GM12878 (cell line): ENCODE data around the gene ZNF160. TPM values are rescaled to one million over a fixed set of nuclear protein-coding genes. Genes with fewer than 3 reads are reported as not detected.

ENCODE experiments used
- ATAC-seq: fragments of 200-7000 bp; cut with Tn5 transposase; 3 replicates; pipeline ENCODE4 v1.9.1; 2020; ENCODE audit warnings: mild to moderate bottlenecking, moderate library complexity
- BruUV-seq: library from RNA; stranded (reverse); fragments of 400-500 nt; replicated peaks from 2 replicates; lab custom pipeline; 2021; lab: Mats Ljungman, UMichigan
- CTCF ChIA-PET: fragments of 300-600 bp; sonication (Branson Sonifier 250); formaldehyde crosslinking; extraction: SDS; loops from one replicate; lab custom pipeline; 2021; ENCODE audit warnings: inconsistent platforms; lab: Yijun Ruan, JAX
- POLR2A ChIA-PET: fragments of 350-600 bp; formaldehyde crosslinking; extraction: SDS; loops from one replicate; lab custom pipeline; 2021; ENCODE audit warnings: inconsistent platforms; lab: Charles Lee
- RAD21 ChIA-PET: fragments of 300-600 bp; sonication (Branson Sonifier 250); formaldehyde crosslinking; loops from one replicate; lab custom pipeline; 2023; ENCODE audit warnings: antibody characterized with exemption; ENCODE audit not compliant: unreplicated experiment; lab: Charles Lee
- SMC1A ChIA-PET: fragments of 300-600 bp; sonication (Branson Sonifier 250); formaldehyde crosslinking; loops from one replicate; lab custom pipeline; 2023; ENCODE audit not compliant: unreplicated experiment, uncharacterized antibody; lab: Charles Lee
- DNase-seq: peaks from one replicate; pipeline ENCODE4 v3.0.0-alpha.2; 2011; ENCODE audit warnings: low read depth, low spot score
- FAIRE-seq: peaks from 3 replicates; lab custom pipeline; 2011; peaks lifted over from hg19 to GRCh38; lab: Jason Lieb, UNC
- H2AFZ ChIP-seq: 2 replicates; pipeline ENCODE4 v1.6.0; 2011; ENCODE audit warnings: low read depth, low read length, control low read depth; ENCODE audit not compliant: control insufficient read depth
- H3K27ac ChIP-seq: 2 replicates; pipeline ENCODE4 v1.5.1; 2011; ENCODE audit warnings: control low read depth; ENCODE audit not compliant: control insufficient read depth, insufficient read depth
- H3K27me3 ChIP-seq, 2 experiments: replicated peaks in 1 of 2; 2 replicates each; pipeline versions ENCODE4 v1.6.0 to v1.6.1; 2011; ENCODE audit warnings: low read length in 1 of 2; ENCODE audit not compliant: control insufficient read depth in 2 of 2, insufficient read depth in 2 of 2
- H3K36me3 ChIP-seq, 2 experiments: 2 replicates each; pipeline ENCODE4 v1.5.1; 2011; ENCODE audit warnings: low read length in 1 of 2; ENCODE audit not compliant: control insufficient read depth in 2 of 2, insufficient read depth in 2 of 2
- H3K4me1 ChIP-seq: 2 replicates; pipeline ENCODE4 v1.6.1; 2011; ENCODE audit warnings: mild to moderate bottlenecking, low read length, moderate library complexity, mixed read lengths; ENCODE audit not compliant: control insufficient read depth, insufficient read depth
- H3K4me2 ChIP-seq: 2 replicates; pipeline ENCODE4 v1.6.0; 2011; ENCODE audit warnings: control low read depth; ENCODE audit not compliant: control insufficient read depth, insufficient read depth
- H3K4me3 ChIP-seq: fragments of 200-600 bp; sonication (generic); 2 replicates; pipeline ENCODE4 v1.5.1; 2016
- H3K79me2 ChIP-seq: 2 replicates; pipeline ENCODE4 v1.6.0; 2011; ENCODE audit warnings: low read length; ENCODE audit not compliant: control insufficient read depth, insufficient read depth
- H3K9ac ChIP-seq: 2 replicates; pipeline ENCODE4 v1.8.0; 2011; ENCODE audit warnings: low read length, control low read depth, mixed read lengths; ENCODE audit not compliant: control insufficient read depth, insufficient read depth
- H3K9me3 ChIP-seq: replicated peaks from 3 replicates; pipeline ENCODE4 v1.5.1; 2011; ENCODE audit warnings: mild to moderate bottlenecking, low read length; ENCODE audit not compliant: control insufficient read depth, insufficient read depth
- H4K20me1 ChIP-seq: 2 replicates; pipeline ENCODE4 v1.6.0; 2011; ENCODE audit not compliant: control insufficient read depth, insufficient read depth
- CHD4 ChIP-seq: fragments of 200-600 bp; sonication (generic); IDR thresholded peaks from 2 replicates; pipeline ENCODE4 v1.6.1; 2016; ENCODE audit warnings: mild to moderate bottlenecking
- GATAD2B ChIP-seq: fragments of 450-650 bp; conservative IDR thresholded peaks from 2 replicates; pipeline ENCODE4 v1.6.1; 2017; ENCODE audit warnings: low read depth, mild to moderate bottlenecking, moderate library complexity
- IKZF2 ChIP-seq, 2 experiments: fragments of 450-650 bp; IDR thresholded peaks; 2 replicates each; pipeline ENCODE4 v1.6.1; 2017; ENCODE audit warnings: mild to moderate bottlenecking in 2 of 2, moderate library complexity in 2 of 2
- MEF2B ChIP-seq: fragments of 450-650 bp; IDR thresholded peaks from 2 replicates; pipeline ENCODE4 v1.6.1; 2018; ENCODE audit warnings: mild to moderate bottlenecking, moderate library complexity; ENCODE audit not compliant: partially characterized antibody, poor library complexity, severe bottlenecking
- MTA3 ChIP-seq: IDR thresholded peaks from 2 replicates; pipeline ENCODE4 v1.6.1; 2012; ENCODE audit warnings: low read length, inconsistent platforms, borderline replicate concordance
- NFIC ChIP-seq: IDR thresholded peaks from 2 replicates; pipeline ENCODE4 v1.6.1; 2012; ENCODE audit warnings: low read depth, mild to moderate bottlenecking, inconsistent platforms, low read length, moderate library complexity
- NFXL1 ChIP-seq: fragments of 450-650 bp; IDR thresholded peaks from 2 replicates; pipeline ENCODE4 v1.6.1; 2017; ENCODE audit warnings: antibody characterized with exemption, mild to moderate bottlenecking, borderline replicate concordance
- NRF1 ChIP-seq: conservative IDR thresholded peaks from 2 replicates; pipeline ENCODE4 v1.6.1; 2011; ENCODE audit warnings: mild to moderate bottlenecking, low read depth, low read length, improper control_type of control experiment
- RB1 ChIP-seq: fragments of 450-650 bp; formaldehyde crosslinking; IDR thresholded peaks from 2 replicates; pipeline ENCODE4 v1.6.1; 2017; ENCODE audit warnings: mild to moderate bottlenecking, borderline replicate concordance
- SREBF2 ChIP-seq: IDR thresholded peaks from 2 replicates; pipeline ENCODE4 v1.6.1; 2012; ENCODE audit warnings: mild to moderate bottlenecking, low read length
- STAT3 ChIP-seq: IDR thresholded peaks from 2 replicates; pipeline ENCODE4 v1.6.1; 2011; ENCODE audit warnings: low read depth, low read length, improper control_type of control experiment
- ZNF384 ChIP-seq: IDR thresholded peaks from 2 replicates; pipeline ENCODE4 v1.6.1; 2012; ENCODE audit warnings: low read depth, mild to moderate bottlenecking, low read length, improper control_type of control experiment, borderline replicate concordance
- WGBS: methylation state at CpG from one replicate; pipeline ENCODE4 v1.1.6; 2016; ENCODE audit warnings: low lambda C conversion rate; ENCODE audit not compliant: insufficient replicate concordance, insufficient coverage; ENCODE audit errors: missing lambda C conversion rate; 5-methylcytosine and 5-hydroxymethylcytosine counted together
- in situ Hi-C: fragments of 300-500 bp; cut with MboI; formaldehyde crosslinking; loops from 9 replicates; pipeline ENCODE4 v1.14.3; 2018; ENCODE audit warnings: mixed read lengths
- intact Hi-C: fragments of 100-400 bp; cut with micrococcal nuclease; formaldehyde crosslinking; loops from one replicate; pipeline ENCODE4 v1.14.2; 2022; ENCODE audit not compliant: unreplicated experiment
- polyA plus RNA-seq, 11 experiments: library from polyadenylated mRNA; depleted of rRNA in 4 of 11; unstranded in 6 of 11; stranded (reverse) in 5 of 11; fragments of >200 nt; fragmentation: Nextera tagmentation in 4 of 11; fragmentation: Illumina TruSeq in 1 of 11; extraction: Ambion mirVana in 4 of 11; extraction: Trizol in 1 of 11; gene quantifications; 1 replicate in 1 of 11; 2 replicates in 10 of 11; pipeline versions ENCODE4 v1.2.1 to v1.2.3, GENCODE V29; 2011 to 2016; ENCODE audit warnings: inconsistent platforms in 2 of 11, missing spikeins in 2 of 11, low read depth in 1 of 11
- total RNA-seq, 4 experiments: library from RNA; depleted of rRNA in 3 of 4; stranded (reverse); fragments of >200 nt in 3 of 4; fragmentation: Illumina TruSeq in 1 of 4; extraction: Trizol in 1 of 4; gene quantifications; 2 replicates each; pipeline versions ENCODE4 v1.2.1 to v1.2.3, GENCODE V29; 2013 to 2021
- TF ChIP-seq, protein P1 (sequence below): fragments of 450-650 bp; IDR thresholded peaks from 2 replicates; pipeline ENCODE4 v1.6.1; 2016; ENCODE audit warnings: mild to moderate bottlenecking
- TF ChIP-seq, protein P2 (sequence below): fragments of 150-350 bp; IDR thresholded peaks from 2 replicates; pipeline ENCODE4 v1.6.1; 2016; ENCODE audit warnings: low read depth, low read length
- TF ChIP-seq, protein P3 (sequence below): fragments of 450-650 bp; IDR thresholded peaks from 2 replicates; pipeline ENCODE4 v1.6.1; 2016; ENCODE audit warnings: mild to moderate bottlenecking, moderate library complexity, borderline replicate concordance

ZNF160 gene
- total and polyA plus RNA-seq, 10 of the 15 experiments (the other 5 are each of a cell fraction or from before 2014, with no cell fraction given): 2.8 to 18.6 (median 12.1) TPM

DNA sequence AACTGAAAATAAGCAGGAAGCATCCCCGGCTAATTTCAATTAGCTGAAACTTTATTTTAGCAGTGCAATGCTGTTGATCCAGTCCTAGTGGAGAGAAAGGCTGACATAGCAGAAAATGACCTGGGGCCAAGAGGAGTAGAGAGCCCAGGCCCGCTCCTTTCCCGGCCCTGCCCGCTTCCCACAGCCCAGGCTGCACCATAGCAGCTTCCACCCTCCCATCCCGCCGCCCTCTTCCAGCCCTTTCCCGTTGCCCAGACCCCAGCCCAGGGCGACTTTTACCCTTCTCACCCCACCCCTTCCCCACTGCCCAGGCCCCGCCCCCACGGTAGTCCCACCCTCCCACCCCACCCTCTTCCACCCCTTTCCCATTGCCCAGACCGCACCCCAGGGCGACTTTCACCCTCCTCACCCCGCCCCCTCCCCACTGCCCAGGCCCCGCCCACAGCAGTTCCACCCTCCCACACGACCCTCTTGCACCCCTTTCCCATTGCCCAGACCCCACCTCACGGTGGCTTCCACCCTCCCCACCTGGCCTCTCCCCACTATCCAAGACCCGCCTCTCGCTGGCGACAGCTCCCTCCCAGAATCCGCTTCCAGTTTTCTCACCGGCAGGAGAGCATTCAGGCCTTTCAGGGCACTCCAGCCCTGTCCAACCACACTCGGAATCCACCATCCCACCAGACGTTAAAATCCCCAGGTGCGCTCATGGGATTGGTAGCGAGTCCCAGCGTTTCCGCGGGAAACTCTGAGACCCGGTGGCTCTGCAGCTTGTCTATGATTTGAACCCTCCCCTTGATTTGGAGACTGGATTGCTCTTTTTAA lies 8.3 kb downstream of the ZNF160 start:
- no peak overlapping the region for H3K27ac ChIP-seq
- no peak overlapping the region for H3K4me2 ChIP-seq
- no TSS peak for BruUV-seq
- ChIA-PET POLR2A (no interaction called here), SMC1A (no interaction called here), RAD21 (no interaction called here), CTCF (no interaction called here)
- H3K4me1 ChIP-seq: no peaks in the 10 kb centered on the region
- no peak overlapping the region for H3K4me3 ChIP-seq
- no peak overlapping the region for H2AFZ ChIP-seq
- WGBS: over 99% methylated on average over 15 of the region's 29 CpGs
- H3K36me3 ChIP-seq: peaks cover 3 to 21% of the 10 kb centered on the region in 2 experiments; a peak in 3 of 4 replicates
- no peaks in the 10 kb centered on the region for H3K27me3 ChIP-seq
- peaks cover 7% of the 10 kb centered on the region; the same call in 2 of the 3 replicates for H3K9me3 ChIP-seq
- DNase-seq (no peak), ATAC-seq (no peak), FAIRE-seq (no peak)
- H4K20me1 ChIP-seq: no peaks in the 10 kb centered on the region
- H3K9ac ChIP-seq: no peak overlapping the region
- in situ Hi-C loops (no loop called here), intact Hi-C loops (no loop called here)
- peaks cover 7% of the 10 kb centered on the region for H3K79me2 ChIP-seq
- TF ChIP-seq IKZF2 (IDR thresholded peaks at IDR 0.05) (no peak), MEF2B (no peak), NFXL1 (no peak), ZNF384 (no peak), NFIC (no peak), NRF1 (no peak), RB1 (no peak), CHD4 (no peak), GATAD2B (no peak), STAT3 (no peak), SREBF2 (no peak), MTA3 (no peak)
- TF ChIP-seq, protein P1, sequence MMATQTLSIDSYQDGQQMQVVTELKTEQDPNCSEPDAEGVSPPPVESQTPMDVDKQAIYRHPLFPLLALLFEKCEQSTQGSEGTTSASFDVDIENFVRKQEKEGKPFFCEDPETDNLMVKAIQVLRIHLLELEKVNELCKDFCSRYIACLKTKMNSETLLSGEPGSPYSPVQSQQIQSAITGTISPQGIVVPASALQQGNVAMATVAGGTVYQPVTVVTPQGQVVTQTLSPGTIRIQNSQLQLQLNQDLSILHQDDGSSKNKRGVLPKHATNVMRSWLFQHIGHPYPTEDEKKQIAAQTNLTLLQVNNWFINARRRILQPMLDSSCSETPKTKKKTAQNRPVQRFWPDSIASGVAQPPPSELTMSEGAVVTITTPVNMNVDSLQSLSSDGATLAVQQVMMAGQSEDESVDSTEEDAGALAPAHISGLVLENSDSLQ: no peak
- TF ChIP-seq, protein P2, sequence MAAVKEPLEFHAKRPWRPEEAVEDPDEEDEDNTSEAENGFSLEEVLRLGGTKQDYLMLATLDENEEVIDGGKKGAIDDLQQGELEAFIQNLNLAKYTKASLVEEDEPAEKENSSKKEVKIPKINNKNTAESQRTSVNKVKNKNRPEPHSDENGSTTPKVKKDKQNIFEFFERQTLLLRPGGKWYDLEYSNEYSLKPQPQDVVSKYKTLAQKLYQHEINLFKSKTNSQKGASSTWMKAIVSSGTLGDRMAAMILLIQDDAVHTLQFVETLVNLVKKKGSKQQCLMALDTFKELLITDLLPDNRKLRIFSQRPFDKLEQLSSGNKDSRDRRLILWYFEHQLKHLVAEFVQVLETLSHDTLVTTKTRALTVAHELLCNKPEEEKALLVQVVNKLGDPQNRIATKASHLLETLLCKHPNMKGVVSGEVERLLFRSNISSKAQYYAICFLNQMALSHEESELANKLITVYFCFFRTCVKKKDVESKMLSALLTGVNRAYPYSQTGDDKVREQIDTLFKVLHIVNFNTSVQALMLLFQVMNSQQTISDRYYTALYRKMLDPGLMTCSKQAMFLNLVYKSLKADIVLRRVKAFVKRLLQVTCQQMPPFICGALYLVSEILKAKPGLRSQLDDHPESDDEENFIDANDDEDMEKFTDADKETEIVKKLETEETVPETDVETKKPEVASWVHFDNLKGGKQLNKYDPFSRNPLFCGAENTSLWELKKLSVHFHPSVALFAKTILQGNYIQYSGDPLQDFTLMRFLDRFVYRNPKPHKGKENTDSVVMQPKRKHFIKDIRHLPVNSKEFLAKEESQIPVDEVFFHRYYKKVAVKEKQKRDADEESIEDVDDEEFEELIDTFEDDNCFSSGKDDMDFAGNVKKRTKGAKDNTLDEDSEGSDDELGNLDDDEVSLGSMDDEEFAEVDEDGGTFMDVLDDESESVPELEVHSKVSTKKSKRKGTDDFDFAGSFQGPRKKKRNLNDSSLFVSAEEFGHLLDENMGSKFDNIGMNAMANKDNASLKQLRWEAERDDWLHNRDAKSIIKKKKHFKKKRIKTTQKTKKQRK: no peak
- TF ChIP-seq, protein P3, sequence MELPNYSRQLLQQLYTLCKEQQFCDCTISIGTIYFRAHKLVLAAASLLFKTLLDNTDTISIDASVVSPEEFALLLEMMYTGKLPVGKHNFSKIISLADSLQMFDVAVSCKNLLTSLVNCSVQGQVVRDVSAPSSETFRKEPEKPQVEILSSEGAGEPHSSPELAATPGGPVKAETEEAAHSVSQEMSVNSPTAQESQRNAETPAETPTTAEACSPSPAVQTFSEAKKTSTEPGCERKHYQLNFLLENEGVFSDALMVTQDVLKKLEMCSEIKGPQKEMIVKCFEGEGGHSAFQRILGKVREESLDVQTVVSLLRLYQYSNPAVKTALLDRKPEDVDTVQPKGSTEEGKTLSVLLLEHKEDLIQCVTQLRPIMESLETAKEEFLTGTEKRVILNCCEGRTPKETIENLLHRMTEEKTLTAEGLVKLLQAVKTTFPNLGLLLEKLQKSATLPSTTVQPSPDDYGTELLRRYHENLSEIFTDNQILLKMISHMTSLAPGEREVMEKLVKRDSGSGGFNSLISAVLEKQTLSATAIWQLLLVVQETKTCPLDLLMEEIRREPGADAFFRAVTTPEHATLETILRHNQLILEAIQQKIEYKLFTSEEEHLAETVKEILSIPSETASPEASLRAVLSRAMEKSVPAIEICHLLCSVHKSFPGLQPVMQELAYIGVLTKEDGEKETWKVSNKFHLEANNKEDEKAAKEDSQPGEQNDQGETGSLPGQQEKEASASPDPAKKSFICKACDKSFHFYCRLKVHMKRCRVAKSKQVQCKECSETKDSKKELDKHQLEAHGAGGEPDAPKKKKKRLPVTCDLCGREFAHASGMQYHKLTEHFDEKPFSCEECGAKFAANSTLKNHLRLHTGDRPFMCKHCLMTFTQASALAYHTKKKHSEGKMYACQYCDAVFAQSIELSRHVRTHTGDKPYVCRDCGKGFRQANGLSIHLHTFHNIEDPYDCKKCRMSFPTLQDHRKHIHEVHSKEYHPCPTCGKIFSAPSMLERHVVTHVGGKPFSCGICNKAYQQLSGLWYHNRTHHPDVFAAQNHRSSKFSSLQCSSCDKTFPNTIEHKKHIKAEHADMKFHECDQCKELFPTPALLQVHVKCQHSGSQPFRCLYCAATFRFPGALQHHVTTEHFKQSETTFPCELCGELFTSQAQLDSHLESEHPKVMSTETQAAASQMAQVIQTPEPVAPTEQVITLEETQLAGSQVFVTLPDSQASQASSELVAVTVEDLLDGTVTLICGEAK: no peak
